ENCODE data around the gene TET1.
"Not testable (repeated sequence)": the region's sequence is repeated elsewhere in the genome, so short reads cannot be mapped to it uniquely, and the experiment has no call there.

The TET1 gene

DNA sequence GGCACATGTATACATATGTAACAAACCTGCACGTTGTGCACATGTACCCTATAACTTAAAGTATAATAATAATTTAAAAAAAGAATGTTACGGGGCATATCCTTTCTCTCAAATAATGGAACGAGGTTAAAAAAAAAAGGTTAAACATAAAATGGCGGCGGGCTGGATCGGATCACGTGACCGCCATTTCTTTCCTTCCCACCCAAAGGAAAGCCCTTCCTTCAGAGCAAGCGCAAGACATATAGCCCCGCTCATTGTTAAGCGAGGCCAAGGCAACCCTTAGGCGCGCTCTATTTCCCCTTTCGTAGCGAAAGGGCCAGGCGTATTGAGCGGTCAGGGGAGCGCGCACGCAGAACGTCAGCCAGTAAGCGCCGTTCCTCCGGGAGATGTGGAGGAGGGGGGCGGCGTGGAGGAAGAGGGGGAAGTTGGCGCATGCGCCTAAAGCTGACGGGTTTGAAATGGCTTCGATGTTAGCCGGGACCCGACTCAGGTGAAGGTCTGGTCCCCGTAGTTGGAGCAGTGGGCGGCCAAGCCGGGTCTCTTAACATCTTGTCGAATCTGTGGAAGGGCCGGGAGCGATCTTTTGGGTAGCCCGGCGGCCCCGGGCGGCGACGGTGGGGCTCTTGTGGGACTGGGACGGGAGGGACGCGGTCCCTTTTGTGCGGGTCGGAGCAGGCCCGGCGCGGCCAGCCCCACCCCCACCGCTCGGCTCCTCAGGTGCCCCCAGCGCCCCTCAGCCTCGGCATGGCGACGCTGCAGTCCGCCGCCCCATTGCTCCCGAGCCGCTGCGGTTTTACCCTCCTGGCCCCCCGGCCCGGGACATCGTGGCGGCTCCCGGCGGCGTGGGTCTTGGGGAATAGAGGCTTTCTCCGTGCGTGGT lies 160.9 kb downstream of the TET1 start, which contains the start of gene CCAR1:
CCAR1 (plus strand) TSS at position 447 of the 880 bp plus-strand sequence. CDS start 1,266 bp downstream, outside the sequence.
- peak; percentile 85 for DNase-seq

- DNase-seq: no peak
These were observed 161.7 kb downstream of the TET1 start for GRCh38 chr10:68721673-68722335.

DNA sequence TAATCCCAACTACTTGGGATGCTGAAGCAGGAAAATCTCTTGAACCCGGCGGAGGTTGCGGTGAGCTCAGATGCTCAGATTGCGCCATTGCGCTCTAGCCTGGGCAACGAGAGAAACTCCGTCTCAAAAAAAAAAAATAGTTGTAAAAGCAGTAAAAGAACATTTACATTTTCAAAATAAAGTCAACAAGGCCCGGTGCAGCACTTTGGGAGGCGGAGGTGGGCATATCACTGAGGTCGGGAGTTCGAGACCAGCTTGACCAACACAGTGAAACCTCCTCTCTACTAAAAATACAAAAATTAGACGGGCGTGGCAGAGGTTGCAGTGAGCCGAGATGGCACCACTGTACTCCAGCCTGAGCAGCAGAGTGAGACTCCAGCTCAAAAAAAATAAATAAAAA lies 164.9 kb downstream of the TET1 start:
- no peak for DNase-seq

DNA sequence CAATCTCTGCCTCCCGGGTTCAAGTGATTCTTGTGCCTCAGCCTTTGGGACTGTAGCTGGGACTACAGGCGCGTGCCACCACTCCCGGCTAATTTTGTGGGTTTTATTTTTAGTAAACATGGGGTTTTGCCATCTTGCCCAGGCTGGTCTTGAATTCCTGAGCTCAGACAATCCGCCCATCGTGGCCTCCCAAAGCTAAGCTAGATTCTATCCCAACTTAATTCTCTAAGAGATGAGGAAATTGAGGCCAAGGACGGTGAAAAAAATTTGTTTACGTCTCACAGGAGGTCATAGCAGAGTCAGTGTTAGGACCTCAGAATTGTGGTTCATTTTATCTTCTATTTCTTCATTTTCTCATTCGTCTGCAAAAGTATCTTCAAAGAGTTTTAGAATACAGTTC lies 167.0 kb downstream of the TET1 start:
- no peak for DNase-seq

GRCh38 chr10:68732651-68733050 lies 172.5 kb downstream of the TET1 start:
- DNase-seq: no peak

DNA sequence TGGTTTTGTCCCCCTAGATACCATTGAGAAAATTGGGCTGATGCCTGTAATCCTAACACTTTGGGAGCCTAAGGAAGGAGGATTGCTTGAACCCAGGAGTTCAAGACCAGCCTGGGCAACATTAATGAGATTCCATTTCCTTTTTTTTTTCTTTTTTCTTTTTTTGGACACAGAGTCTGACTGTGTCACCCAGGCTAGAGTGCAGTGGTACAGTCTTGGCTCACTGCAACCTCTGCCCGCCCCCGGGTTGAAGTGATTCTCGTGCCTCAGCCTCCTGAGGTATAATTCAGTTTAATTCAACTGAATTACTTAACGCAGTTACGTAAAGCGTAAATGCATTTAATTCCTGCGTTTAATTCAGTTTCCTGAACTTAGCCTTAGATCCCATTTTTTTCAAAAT lies 174.2 kb downstream of the TET1 start:
- DNase-seq: no peak

DNA sequence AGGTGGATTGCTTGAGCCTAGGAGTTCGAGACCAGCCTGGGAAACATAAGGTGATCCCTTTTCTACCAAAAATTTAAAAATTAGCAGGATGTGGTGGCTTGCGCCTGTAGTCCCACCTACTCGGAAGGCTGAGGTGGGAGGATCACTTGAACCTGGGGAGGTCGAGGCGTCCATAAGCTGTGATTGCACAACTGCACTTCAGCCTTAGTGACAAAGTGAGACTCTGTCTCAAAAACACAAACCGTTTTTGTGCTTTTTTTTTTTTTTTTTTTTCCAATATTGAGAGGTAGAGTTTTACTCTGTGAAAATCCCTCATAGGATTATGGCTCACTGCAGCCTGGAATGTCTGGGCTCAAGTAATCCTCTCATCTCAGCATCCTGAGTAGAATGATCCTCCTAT lies 175.0 kb downstream of the TET1 start:
- DNase-seq: no peak

GRCh38 chr10:68735739-68736138 lies 175.6 kb downstream of the TET1 start:
- DNase-seq: not testable (repeated sequence)

GRCh38 chr10:68740676-68741075 lies 180.5 kb downstream of the TET1 start:
- DNase-seq: not testable (repeated sequence)

- DNase-seq: no peak
These were observed 182.3 kb downstream of the TET1 start for GRCh38 chr10:68742397-68742796.
